Peyer's patch (tissue), 4 donors: ENCODE results near the gene OR4F6.
"Not testable (repeated sequence)": the region's sequence is repeated elsewhere in the genome, so short reads cannot be mapped to it uniquely, and the experiment has no call there.

Experiments
- POLR2A ChIP-seq, 2 donors: fragments of 450-650 bp; IDR thresholded peaks; one replicate each; pipeline ENCODE4 v1.5.1; 2017; ENCODE audit warnings: antibody characterized with exemption in 2 of 2, mild to moderate bottlenecking in 2 of 2, moderate library complexity in 2 of 2
- TF ChIP-seq, protein P1 (sequence below), 6 experiments: fragments of 450-650 bp in 4 of 6; fragments of 200-600 bp in 2 of 6; sonication (generic) in 1 of 6; IDR thresholded peaks; one replicate each; pipeline ENCODE4 v1.5.1; 2017 to 2019; ENCODE audit warnings: antibody characterized with exemption in 6 of 6, mild to moderate bottlenecking in 3 of 6, moderate library complexity in 1 of 6

DNA sequence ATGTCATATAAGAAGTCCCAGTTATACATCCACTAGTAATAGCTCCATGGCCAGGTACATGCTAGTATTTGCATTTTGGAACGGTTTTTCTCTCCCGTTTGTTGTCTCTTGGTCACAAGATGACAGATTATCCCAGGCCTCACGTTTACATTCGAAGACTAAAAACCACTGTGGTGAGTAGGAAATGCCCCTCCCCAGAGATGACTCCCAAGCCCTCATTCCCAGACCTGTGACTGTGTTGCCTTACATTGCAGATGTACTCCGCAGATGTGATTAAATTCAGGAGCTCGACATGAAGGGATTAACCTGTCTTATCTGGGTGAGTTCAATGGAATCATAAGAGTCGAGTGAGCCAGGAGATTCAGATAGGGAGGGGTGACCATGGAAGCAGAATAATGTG lies 9.3 kb upstream of the OR4F6 start:
- not testable (repeated sequence) for TF ChIP-seq POLR2A (IDR thresholded peaks at IDR 0.05)
- TF ChIP-seq, protein P1, sequence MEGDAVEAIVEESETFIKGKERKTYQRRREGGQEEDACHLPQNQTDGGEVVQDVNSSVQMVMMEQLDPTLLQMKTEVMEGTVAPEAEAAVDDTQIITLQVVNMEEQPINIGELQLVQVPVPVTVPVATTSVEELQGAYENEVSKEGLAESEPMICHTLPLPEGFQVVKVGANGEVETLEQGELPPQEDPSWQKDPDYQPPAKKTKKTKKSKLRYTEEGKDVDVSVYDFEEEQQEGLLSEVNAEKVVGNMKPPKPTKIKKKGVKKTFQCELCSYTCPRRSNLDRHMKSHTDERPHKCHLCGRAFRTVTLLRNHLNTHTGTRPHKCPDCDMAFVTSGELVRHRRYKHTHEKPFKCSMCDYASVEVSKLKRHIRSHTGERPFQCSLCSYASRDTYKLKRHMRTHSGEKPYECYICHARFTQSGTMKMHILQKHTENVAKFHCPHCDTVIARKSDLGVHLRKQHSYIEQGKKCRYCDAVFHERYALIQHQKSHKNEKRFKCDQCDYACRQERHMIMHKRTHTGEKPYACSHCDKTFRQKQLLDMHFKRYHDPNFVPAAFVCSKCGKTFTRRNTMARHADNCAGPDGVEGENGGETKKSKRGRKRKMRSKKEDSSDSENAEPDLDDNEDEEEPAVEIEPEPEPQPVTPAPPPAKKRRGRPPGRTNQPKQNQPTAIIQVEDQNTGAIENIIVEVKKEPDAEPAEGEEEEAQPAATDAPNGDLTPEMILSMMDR (IDR thresholded peaks at IDR 0.05) = not testable (repeated sequence)
